Pulmonary artery endothelial cell (primary cell): ENCODE data around the gene BRD2. TPM values are rescaled to one million over a fixed set of nuclear protein-coding genes. Genes with fewer than 3 reads are reported as not detected.

Source experiments
- DNase-seq: peaks from one replicate; pipeline ENCODE4 v3.0.0-alpha.2; 2011; ENCODE audit warnings: low read depth, low spot score
- total RNA-seq: library from RNA; depleted of rRNA; stranded (reverse); fragments of >200 nt; gene quantifications from 2 replicates; pipeline ENCODE4 v1.2.3, GENCODE V29; 2014

Gene BRD2
- total RNA-seq, 1 donor from 2014 or later = 52.1 TPM

- no peak for DNase-seq
These were observed 59.9 kb downstream of the BRD2 start for GRCh38 chr6:33028220-33028849.

GRCh38 chr6:33029328-33030184, 61.2 kb downstream of the BRD2 start:
- no peak for DNase-seq

GRCh38 chr6:33030245-33030644, 61.9 kb downstream of the BRD2 start:
- no peak for DNase-seq

Other genes with a start within 250 kb of the BRD2 start
- gene HLA-DQA2, start 227.2 kb upstream of the BRD2 start, total RNA-seq = not detected in 2 replicates
- not detected in 2 replicates for gene HLA-DQB2, start 205.1 kb upstream of the BRD2 start, total RNA-seq
- gene HLA-DOB, start 151.6 kb upstream of the BRD2 start, total RNA-seq = 0.49 TPM in 1 of 2 replicates, not detected in the other
- gene TAP2, start 129.9 kb upstream of the BRD2 start, total RNA-seq = 35.9 and 45.6 TPM in 2 replicates
- 83.1 and 93.6 TPM in 2 replicates for gene PSMB8, start 124.5 kb upstream of the BRD2 start, total RNA-seq
- 43.2 and 70.8 TPM in 2 replicates for gene TAP1, start 114.9 kb upstream of the BRD2 start, total RNA-seq
- gene PSMB9, start 114.4 kb upstream of the BRD2 start, total RNA-seq = 28.0 and 53.5 TPM in 2 replicates
- gene HLA-DMB, start 27.6 kb upstream of the BRD2 start, total RNA-seq = 0.07 TPM in 1 of 2 replicates, not detected in the other
- gene HLA-DMA, start 15.5 kb upstream of the BRD2 start, total RNA-seq = 0.26 and 0.46 TPM in 2 replicates
- not detected in 2 replicates for gene HLA-DOA, start 41.0 kb downstream of the BRD2 start, total RNA-seq
- 1.4 TPM in 1 of 2 replicates, not detected in the other for gene HLA-DPA1, start 105.1 kb downstream of the BRD2 start, total RNA-seq
- 0.46 and 10.3 TPM in 2 replicates for gene HLA-DPB1, start 107.4 kb downstream of the BRD2 start, total RNA-seq
- 0.07 and 0.11 TPM in 2 replicates for gene COL11A2, start 223.9 kb downstream of the BRD2 start, total RNA-seq
- 22.4 and 23.6 TPM in 2 replicates for gene RXRB, start 232.1 kb downstream of the BRD2 start, total RNA-seq
- 107 and 131 TPM in 2 replicates for gene SLC39A7, start 232.3 kb downstream of the BRD2 start, total RNA-seq
- gene HSD17B8, start 236.1 kb downstream of the BRD2 start, total RNA-seq = 3.5 and 8.6 TPM in 2 replicates
- gene RING1, start 239.9 kb downstream of the BRD2 start, total RNA-seq = 23.0 and 27.5 TPM in 2 replicates